DOHH2 (cell line): ENCODE measurements around the gene HAX1.

Experiments
- H3F3A ChIP-seq: fragments of 200-600 bp; sonication (generic), shearing (Covaris generic); 2 replicates; pipeline ENCODE4 v1.6.0; 2016; ENCODE audit warnings: antibody characterized with exemption, mild to moderate bottlenecking; ENCODE audit not compliant: control insufficient read depth, insufficient read depth
- H3K27ac ChIP-seq: fragments of 200-600 bp; sonication (generic); 2 replicates; pipeline ENCODE4 v1.5.1; 2014; ENCODE audit warnings: low read depth, mild to moderate bottlenecking, low read length, moderate library complexity
- H3K27me3 ChIP-seq: fragments of 200-600 bp; sonication (generic); 2 replicates; pipeline ENCODE4 v1.6.1; 2014; ENCODE audit warnings: mild to moderate bottlenecking, low read length, mixed read lengths; ENCODE audit not compliant: control insufficient read depth
- H3K36me3 ChIP-seq: fragments of 200-600 bp; sonication (generic); 2 replicates; pipeline ENCODE4 v1.6.1; 2014; ENCODE audit warnings: mild to moderate bottlenecking, low read length, moderate library complexity, mixed read lengths; ENCODE audit not compliant: control insufficient read depth
- H3K4me1 ChIP-seq: fragments of 200-600 bp; sonication (generic); 2 replicates; pipeline ENCODE4 v1.6.1; 2014; ENCODE audit warnings: mild to moderate bottlenecking, low read length, mixed read lengths; ENCODE audit not compliant: control insufficient read depth
- H3K4me2 ChIP-seq: fragments of 200-600 bp; sonication (generic); 2 replicates; pipeline ENCODE4 v1.6.0; 2014; ENCODE audit warnings: mild to moderate bottlenecking, low read length, moderate library complexity
- H3K4me3 ChIP-seq: fragments of 200-600 bp; sonication (generic); 2 replicates; pipeline ENCODE4 v1.5.1; 2014; ENCODE audit warnings: mild to moderate bottlenecking, low read length, mixed read lengths
- H3K79me2 ChIP-seq: fragments of 200-600 bp; sonication (generic); 2 replicates; pipeline ENCODE4 v1.6.1; 2014; ENCODE audit warnings: mild to moderate bottlenecking, low read length, mixed read lengths; ENCODE audit not compliant: control insufficient read depth
- H3K9me2 ChIP-seq: fragments of 200-600 bp; sonication (generic); replicated peaks from 2 replicates; pipeline ENCODE4 v1.6.1; 2014; ENCODE audit warnings: mild to moderate bottlenecking, low read length, mixed read lengths; ENCODE audit not compliant: control insufficient read depth
- H3K9me3 ChIP-seq: fragments of 200-600 bp; sonication (generic); 2 replicates; pipeline ENCODE4 v1.6.1; 2014; ENCODE audit warnings: antibody characterized with exemption, low read length, mixed read lengths; ENCODE audit not compliant: control insufficient read depth, insufficient read depth
- H4K20me1 ChIP-seq: fragments of 200-600 bp; sonication (generic); 2 replicates; pipeline ENCODE4 v1.6.0; 2014; ENCODE audit warnings: low read depth, mild to moderate bottlenecking, antibody characterized with exemption, low read length, moderate library complexity; ENCODE audit not compliant: control insufficient read depth, insufficient read depth
- EZH2phosphoT487 ChIP-seq: fragments of 200-600 bp; sonication (generic); IDR thresholded peaks from 2 replicates; pipeline ENCODE4 v1.6.1; 2017; ENCODE audit warnings: borderline replicate concordance, mild to moderate bottlenecking, antibody characterized with exemption, low read length, moderate library complexity, mixed read lengths
- TF ChIP-seq, protein P1 (sequence below): fragments of 200-600 bp; sonication (generic); IDR thresholded peaks from one replicate; pipeline ENCODE4 v1.5.1; 2014; ENCODE audit warnings: antibody characterized with exemption, mild to moderate bottlenecking, low read depth, low read length; ENCODE audit not compliant: poor library complexity, severe bottlenecking

HAX1 gene

DNA sequence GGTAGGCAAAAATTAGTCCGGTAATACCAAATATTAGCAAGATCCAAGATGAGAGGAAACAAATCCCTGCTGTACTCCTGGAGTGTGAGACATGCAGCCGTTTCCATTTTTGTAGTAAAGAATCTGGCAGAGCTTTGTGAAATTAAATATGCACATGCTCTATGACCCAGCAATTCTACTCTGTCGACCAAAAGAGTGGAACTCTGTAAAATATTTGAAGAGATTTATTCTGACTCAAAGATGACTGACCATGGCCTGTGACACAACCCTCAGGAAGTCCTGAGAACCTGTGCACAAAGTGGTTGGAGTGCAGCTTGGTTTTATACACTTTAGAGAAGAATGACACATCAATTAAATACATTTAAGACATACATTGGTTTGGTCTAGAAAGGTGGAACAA lies 16.2 kb downstream of the HAX1 start:
- no peak overlapping the region for H3K4me2 ChIP-seq
- no peaks in the 10 kb centered on the region for H3K4me1 ChIP-seq
- no peaks in the 10 kb centered on the region for H3F3A ChIP-seq
- H4K20me1 ChIP-seq, result no peaks in the 10 kb centered on the region
- H3K9me2 ChIP-seq, result no peaks in the 10 kb centered on the region
- no peaks in the 10 kb centered on the region for H3K79me2 ChIP-seq
- no peak overlapping the region for H3K27ac ChIP-seq
- H3K4me3 ChIP-seq, result no peak overlapping the region
- TF ChIP-seq, protein P1, sequence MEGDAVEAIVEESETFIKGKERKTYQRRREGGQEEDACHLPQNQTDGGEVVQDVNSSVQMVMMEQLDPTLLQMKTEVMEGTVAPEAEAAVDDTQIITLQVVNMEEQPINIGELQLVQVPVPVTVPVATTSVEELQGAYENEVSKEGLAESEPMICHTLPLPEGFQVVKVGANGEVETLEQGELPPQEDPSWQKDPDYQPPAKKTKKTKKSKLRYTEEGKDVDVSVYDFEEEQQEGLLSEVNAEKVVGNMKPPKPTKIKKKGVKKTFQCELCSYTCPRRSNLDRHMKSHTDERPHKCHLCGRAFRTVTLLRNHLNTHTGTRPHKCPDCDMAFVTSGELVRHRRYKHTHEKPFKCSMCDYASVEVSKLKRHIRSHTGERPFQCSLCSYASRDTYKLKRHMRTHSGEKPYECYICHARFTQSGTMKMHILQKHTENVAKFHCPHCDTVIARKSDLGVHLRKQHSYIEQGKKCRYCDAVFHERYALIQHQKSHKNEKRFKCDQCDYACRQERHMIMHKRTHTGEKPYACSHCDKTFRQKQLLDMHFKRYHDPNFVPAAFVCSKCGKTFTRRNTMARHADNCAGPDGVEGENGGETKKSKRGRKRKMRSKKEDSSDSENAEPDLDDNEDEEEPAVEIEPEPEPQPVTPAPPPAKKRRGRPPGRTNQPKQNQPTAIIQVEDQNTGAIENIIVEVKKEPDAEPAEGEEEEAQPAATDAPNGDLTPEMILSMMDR, result no peak
- TF ChIP-seq EZH2phosphoT487, result no peak
- no peaks in the 10 kb centered on the region for H3K9me3 ChIP-seq
- no peaks in the 10 kb centered on the region for H3K36me3 ChIP-seq
- peaks cover 6% of the 10 kb centered on the region; the same call in 1 of the 2 replicates for H3K27me3 ChIP-seq

DNA sequence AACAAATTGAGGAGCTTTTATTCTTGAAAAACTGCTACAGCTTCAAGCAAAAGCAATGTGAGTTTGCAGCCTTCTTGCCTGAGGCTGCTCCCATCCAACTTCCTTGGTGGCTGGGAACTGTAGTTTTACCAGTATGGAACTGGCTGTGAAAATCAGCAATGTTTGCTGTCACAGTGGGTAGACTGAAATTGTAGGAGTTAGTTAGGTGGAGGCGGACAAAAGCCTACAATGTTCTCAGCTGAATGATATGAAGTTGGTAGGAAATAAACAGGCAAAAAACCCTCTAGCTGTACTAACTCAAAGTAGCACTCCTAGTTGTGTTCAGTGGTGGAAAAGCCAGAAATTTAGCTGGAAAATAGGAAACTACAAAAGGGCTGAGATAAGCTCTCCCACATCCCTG lies 18.5 kb downstream of the HAX1 start:
- H3K27me3 ChIP-seq, result peaks cover 6% of the 10 kb centered on the region; the same call in 1 of the 2 replicates
- no peaks in the 10 kb centered on the region for H3K9me2 ChIP-seq
- no peaks in the 10 kb centered on the region for H3K36me3 ChIP-seq
- H3F3A ChIP-seq, result no peaks in the 10 kb centered on the region
- peaks cover 11% of the 10 kb centered on the region for H3K9me3 ChIP-seq
- H3K27ac ChIP-seq, result no peak overlapping the region
- no peaks in the 10 kb centered on the region for H4K20me1 ChIP-seq
- no peak overlapping the region for H3K4me3 ChIP-seq
- H3K79me2 ChIP-seq, result no peaks in the 10 kb centered on the region
- TF ChIP-seq, protein P1, result no peak
- no peak for TF ChIP-seq EZH2phosphoT487
- no peak overlapping the region for H3K4me2 ChIP-seq
- no peaks in the 10 kb centered on the region for H3K4me1 ChIP-seq

DNA sequence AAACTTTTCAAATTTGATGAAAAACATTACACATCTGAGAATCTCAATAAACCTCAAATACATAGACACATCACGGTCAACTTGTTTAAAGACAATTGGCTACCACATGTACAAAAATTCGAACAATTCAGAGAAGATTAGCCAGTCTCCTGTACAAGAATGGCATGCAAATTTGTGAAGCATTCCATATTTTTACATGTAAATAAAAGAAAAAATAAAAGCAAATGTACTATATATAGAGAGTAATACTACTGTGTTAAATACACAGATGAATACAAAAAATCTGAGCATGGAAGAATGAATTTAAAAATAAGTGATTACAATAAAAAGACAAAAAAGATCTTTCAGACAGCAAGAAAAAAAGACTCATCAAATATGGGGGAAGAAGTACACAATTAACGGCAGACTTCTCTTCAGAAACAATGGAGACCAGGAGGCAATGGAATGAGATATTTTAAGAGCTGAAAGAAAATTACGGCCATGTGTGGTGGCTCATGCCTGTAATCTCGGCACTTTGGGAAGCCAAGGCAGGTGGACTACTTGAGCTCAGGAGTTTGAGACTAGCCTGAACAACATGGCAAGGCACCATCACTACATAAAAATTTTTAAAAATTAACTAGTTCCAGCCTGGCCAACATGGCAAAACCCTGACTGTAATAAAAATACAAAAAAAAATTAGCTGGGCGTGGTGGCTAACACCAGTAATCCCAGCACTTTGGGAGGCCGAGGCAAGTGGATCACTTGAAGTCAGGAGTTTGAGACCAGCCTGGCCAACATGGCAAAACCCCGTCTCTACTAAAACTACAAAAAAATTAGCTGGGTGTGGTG lies 23.2 kb downstream of the HAX1 start:
- peaks cover 11% of the 10 kb centered on the region for H3K9me3 ChIP-seq
- no peak overlapping the region for H3K4me2 ChIP-seq
- H3K36me3 ChIP-seq, result no peaks in the 10 kb centered on the region
- no peaks in the 10 kb centered on the region for H3K27me3 ChIP-seq
- no peaks in the 10 kb centered on the region for H3F3A ChIP-seq
- H3K4me1 ChIP-seq, result no peaks in the 10 kb centered on the region
- H3K27ac ChIP-seq, result no peak overlapping the region
- H3K4me3 ChIP-seq, result no peak overlapping the region
- no peaks in the 10 kb centered on the region for H3K79me2 ChIP-seq
- H4K20me1 ChIP-seq, result no peaks in the 10 kb centered on the region
- no peak for TF ChIP-seq EZH2phosphoT487
- TF ChIP-seq, protein P1, result no peak
- no peaks in the 10 kb centered on the region for H3K9me2 ChIP-seq
